Right ventricle myocardium inferior (tissue), 1 donor: ENCODE measurements around the gene ARMC2. TPM values are rescaled to one million over a fixed set of nuclear protein-coding genes. Genes with fewer than 3 reads are reported as not detected.
A peak's percentile ranks its signal among the peaks of the same experiment; 100 is the strongest.

Experiments used
- ATAC-seq: fragments of 200-7000 bp; cut with Tn5 transposase; one replicate; pipeline ENCODE4 v1.9.1; 2020; ENCODE audit warnings: mild to moderate bottlenecking, moderate library complexity
- DNase-seq: peaks from one replicate; pipeline ENCODE4 v3.0.0; 2021; ENCODE audit errors: missing footprints
- intact Hi-C: fragments of 100-400 bp; cut with DNase I; formaldehyde crosslinking; loops from one replicate; pipeline ENCODE4 v1.11.0; 2022
- total RNA-seq: library from RNA; stranded (reverse); fragmentation: NEBNext Ultra II Directional; extraction: Animal tissue kit (Norgen Biotek cat#: 25700); gene quantifications from one replicate; pipeline ENCODE4 v1.2.1, GENCODE V29; 2021
- donor health status: DM: no; HTN: yes; CAD: no; lungs with severe emphysema.

ARMC2 gene
- total RNA-seq, 1 donor from 2014 or later = 9.5 TPM

- intact Hi-C loops = no loop called here
- ATAC-seq = no peak
- DNase-seq = no peak
Measured at GRCh38 chr6:108820006-108820405, 28.2 kb upstream of the ARMC2 start.

GRCh38 chr6:108822401-108822800 is 25.8 kb upstream of the ARMC2 start:
- intact Hi-C loops = no loop called here
- DNase-seq = no peak
- no peak for ATAC-seq

DNA sequence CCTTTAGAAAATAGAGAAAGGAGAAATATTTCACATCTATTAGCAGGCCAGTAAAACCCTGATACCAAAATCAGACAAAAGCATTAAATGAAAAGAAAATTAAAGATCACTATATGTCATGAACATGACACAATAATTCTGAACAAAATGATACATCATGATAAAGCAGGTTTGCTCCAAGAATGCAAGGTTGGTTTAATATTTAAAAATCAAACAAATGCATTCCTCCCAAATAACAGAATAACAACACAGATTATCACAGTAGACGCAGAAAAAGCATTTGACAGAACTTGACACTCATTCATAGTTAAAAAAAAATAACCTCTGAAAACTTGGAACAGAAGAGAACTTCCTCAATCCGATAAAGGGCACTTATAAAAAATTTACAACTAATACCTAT is 22.9 kb upstream of the ARMC2 start:
- ATAC-seq = no peak
- intact Hi-C loops = no loop called here

GRCh38 chr6:108831104-108831503 is 17.1 kb upstream of the ARMC2 start:
- ATAC-seq = no peak
- intact Hi-C loops = no loop called here

More for the DNA sequence above, 22.9 kb upstream of the ARMC2 start:
- DNase-seq = no peak

GRCh38 chr6:108832738-108833137 is 15.5 kb upstream of the ARMC2 start:
- ATAC-seq = no peak
- intact Hi-C loops = no loop called here
- no peak for DNase-seq

More at GRCh38 chr6:108831104-108831503, 17.1 kb upstream of the ARMC2 start:
- no peak for DNase-seq

DNA sequence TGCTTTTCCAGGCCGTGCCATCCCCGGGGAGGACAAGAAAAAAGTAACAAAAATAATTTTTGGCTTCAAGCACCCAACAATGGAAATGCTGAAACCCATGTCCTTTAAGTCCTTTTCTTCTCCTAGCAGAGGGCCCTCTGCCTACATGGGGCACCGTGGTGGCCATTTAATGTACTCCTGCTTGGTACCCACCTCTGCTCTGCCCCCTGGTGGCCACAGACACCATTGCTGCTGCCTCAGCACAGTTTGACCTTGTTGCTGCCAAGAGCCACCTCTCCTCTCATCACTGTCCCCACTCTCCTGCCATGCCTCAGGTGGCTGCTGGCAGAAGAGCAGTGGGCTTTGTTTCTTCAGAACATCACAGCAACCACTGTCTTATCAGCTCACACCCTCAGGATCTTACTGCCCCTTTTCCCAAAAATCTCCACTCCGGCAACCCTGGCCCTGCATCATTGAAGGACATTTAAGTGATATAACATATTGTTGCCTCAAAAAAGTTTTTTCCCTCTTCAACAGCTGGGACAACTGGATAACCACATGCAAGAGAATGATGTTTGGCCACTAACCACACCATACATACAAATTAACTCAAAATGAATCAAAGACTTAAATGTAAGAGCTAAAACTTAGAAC is 12.9 kb upstream of the ARMC2 start:
- intact Hi-C loops = loop anchor here (1.0 kb wide), 1 partner anchor 293 kb away; no protein-coding TSS in a partner anchor
- ATAC-seq = peak; percentile 93
- peak; percentile 93 for DNase-seq

DNA sequence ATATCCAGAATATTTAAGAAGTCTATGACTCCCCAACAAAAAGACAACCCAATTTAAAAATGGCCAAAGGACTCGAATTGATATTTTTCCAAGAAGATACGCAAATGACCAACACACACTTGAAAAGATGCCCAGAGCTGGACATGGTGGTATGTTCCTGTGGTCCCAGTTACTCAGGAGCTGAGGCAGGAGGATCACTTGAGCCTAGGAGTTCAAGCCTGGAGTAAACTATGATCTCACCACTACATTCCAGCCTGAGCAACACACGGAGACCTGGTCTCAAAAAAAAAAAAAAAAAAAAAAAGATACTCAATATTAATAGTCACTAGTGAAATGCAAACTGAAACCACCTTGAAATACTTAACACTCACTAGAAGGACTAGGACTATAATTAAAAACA is 12.2 kb upstream of the ARMC2 start:
- DNase-seq = no peak
- intact Hi-C loops = no loop called here
- no peak for ATAC-seq

GRCh38 chr6:108837236-108837971 is 10.8 kb upstream of the ARMC2 start:
- DNase-seq (no peak), ATAC-seq (no peak)
- intact Hi-C loops = no loop called here

DNA sequence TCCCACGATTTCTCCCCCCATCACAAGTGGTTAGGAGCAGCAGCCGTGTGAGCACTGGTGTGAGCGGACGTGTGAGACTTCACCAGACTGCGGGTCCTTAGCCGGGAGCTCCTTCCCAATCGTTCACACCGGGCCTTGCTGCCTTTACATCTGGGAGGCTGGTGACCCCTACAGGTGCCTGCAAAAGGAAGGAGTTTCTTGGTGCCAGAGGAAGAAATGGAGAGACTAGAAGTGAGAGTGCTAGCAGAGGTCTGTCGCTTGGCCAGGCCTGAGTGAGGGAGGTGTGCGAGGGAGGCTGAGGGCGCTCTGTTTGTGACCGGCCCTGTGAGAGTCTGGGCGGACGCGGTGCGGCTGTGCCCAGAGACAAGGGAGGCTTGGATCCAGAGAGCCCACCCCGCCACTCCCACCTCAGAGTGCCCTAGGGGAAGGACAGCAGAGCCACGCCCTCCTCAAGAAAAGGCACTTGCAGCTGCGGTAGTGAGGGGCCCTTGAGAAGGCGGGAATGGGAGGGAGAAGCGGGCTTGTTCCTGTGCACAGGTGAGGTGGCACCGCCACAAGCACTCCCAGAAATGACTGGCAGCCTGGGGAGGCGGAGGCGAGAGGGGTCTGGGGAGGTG is 10.0 kb upstream of the ARMC2 start:
- no peak for ATAC-seq
- DNase-seq = no peak
- intact Hi-C loops = no loop called here

DNA sequence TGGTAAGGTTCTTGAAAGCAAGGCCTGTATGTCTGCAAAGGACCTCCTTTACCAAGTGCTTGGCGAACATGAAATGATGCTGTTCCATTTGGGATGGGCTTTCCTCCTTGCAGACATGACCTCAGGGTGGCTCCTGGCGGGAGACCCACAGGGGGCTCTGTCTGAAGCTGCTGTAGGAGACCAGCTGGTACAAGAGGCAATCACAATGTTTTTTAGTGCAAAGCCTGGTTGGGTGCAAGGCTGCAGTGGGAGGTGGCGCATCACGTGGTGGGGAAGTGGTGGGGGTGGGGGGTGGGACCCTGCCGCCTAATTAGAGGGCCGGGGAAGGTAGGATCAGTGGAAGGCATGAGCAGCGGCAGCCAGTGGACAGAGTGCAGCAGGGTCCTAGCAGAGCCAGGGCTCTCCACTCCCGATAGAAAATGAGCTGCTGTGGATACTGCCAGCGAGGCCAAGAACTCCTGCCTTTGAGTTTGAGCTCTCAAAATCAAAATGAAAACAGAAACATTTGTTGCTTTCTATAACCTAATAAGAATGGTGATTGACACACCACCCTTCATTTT is 9.1 kb upstream of the ARMC2 start:
- no peak for ATAC-seq
- intact Hi-C loops = no loop called here
- no peak for DNase-seq

- DNase-seq (peak; percentile 67), ATAC-seq (no peak)
- intact Hi-C loops = no loop called here
Measured at GRCh38 chr6:108840919-108841318, 7.3 kb upstream of the ARMC2 start.

DNA sequence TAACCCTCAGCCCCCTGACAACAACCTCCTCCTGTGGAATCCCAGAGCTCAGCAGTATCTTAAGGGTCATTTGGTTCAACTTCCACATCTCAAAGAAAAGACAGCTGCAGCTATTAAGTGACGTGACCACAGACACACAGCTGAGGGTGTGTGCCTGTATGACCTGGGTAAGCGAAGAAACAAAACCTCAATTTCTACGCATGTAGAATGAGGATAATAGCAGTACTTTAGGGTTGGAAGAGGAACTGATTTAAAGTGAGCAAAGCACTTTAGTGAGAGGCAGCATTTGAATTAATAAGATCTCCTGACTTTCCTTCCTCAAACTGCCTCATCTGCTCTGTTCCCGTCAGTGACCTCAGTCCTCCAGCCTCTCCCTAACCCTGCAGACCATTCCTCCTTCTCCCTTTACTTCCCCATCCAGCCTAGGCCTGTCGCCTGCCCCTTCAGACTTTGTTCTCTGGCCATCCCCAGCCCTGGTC is 6.8 kb upstream of the ARMC2 start:
- DNase-seq = no peak
- intact Hi-C loops = no loop called here
- ATAC-seq = peak; percentile 79

DNA sequence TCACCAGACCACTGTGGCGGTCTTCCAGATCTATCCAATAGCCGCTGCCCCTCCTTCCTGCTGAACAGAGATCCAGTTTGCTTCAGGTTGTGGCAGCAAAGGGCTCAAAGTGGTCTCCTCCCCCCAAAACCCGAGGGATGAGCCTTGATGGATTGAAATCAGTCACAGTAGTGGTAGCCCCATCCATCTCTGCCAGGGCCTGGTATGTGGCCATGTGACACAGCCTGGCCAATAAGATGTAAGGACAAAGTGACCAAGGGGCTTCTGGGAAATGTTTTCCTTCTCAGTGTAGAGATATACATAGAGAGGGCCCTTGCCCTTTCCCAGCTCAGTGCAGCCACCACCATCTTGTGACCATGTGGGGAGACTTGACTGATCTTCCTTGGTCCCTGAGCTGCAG is 4.1 kb upstream of the ARMC2 start:
- DNase-seq = no peak
- intact Hi-C loops = no loop called here
- no peak for ATAC-seq

DNA sequence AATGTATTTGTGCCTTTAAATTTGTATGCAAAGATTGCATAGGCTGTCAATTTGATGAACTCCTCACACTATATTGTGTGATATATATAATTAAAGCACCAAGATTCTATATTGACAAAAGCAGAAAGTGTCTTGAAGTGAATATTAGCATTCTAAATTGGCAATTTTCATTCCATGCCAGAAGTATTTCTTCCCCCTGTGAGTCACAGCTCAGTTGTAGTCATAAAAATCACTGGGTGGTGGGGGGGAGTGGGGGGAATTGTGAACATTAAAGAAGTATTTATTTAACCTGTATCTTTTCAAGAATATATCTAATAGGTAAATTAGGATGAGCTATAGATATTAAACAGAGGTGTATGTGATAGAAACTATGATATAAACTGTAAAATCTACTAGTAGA is 3.1 kb upstream of the ARMC2 start:
- ATAC-seq (no peak), DNase-seq (no peak)
- intact Hi-C loops = loop anchor here (5.0 kb wide), 3 partner anchors 127 to 288 kb away; no protein-coding TSS in a partner anchor

DNA sequence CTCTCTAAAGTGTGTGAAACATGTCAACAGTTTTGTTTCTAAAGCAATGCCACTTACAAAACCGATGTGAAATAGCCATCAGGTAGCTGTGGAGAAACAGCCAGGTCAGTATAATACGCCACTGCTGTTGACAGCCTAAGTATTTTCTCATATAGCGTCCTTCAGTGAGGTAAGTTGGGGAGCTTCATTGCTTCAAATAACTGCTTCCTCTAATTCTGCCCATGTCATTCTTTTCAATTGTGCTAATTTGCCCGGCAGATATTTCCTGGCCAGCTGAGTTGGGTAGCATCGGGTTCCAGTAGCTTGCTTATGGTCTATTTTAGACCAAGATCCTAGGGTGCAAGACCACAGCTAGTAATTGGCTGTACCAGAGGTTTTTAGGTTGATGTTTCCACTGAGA is 2.1 kb upstream of the ARMC2 start:
- intact Hi-C loops = loop anchor here (5.0 kb wide), 3 partner anchors 126 to 289 kb away; no protein-coding TSS in a partner anchor
- DNase-seq (no peak), ATAC-seq (no peak)

- ATAC-seq = no peak
- DNase-seq = no peak
- intact Hi-C loops = loop anchor here (5.0 kb wide), 3 partner anchors 126 to 289 kb away; no protein-coding TSS in a partner anchor
Measured at GRCh38 chr6:108846628-108847027, 1.6 kb upstream of the ARMC2 start.

DNA sequence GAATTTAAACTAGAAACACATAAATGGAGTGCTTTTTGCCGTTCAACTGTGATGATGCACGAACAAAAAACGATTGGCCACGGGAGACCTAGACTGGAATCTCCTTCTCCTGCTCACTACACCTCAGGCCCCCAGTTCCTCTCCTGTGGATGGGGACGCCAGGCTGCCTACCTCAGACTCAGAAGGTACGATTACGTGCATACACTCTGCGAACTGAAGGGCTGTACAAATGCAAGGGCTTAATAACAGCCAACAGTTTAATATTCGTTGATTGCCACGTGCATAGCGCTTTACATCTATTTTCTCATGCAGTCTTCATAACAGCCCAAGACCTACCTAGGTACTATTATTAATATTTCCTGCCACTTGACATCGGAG is 495 bp upstream of the ARMC2 start:
- intact Hi-C loops = loop anchor here (2.0 to 5.0 kb wide), 4 partner anchors 49 to 290 kb away; no protein-coding TSS in a partner anchor
- no peak for DNase-seq
- ATAC-seq = no peak

- DNase-seq (peak; percentile 81), ATAC-seq (no peak)
- intact Hi-C loops = loop anchor here (2.0 kb wide), 1 partner anchor 96 kb away; no protein-coding TSS in a partner anchor
Measured at GRCh38 chr6:108850669-108851465, 2.6 kb downstream of the ARMC2 start.
